ENCODE measurements around the gene PCDH1.

PCDH1 gene

GRCh38 chr5:141914199-141914743 lies 36.1 kb upstream of the PCDH1 start:
- Histone ChIP-seq H3K9me3 (ENCODE audit: control insufficient read depth in 1 of 2, low read length in 2 of 2) (no peaks in the 10 kb centered on the region), H3K4me1 (ENCODE audit: control insufficient read depth in 1 of 2, insufficient read depth in 2 of 2, low read length in 2 of 2) (peaks cover 0 to 7% of the 10 kb centered on the region in 2 donors), H3K27ac (ENCODE audit: low read length) (no peak overlapping the region), H3K36me3 (ENCODE audit: control insufficient read depth in 1 of 2, insufficient read depth in 2 of 2, low read length in 2 of 2) (no peaks in the 10 kb centered on the region), H3K4me3 (ENCODE audit: low read depth in 1 of 2, low read length in 2 of 2) (peak overlapping the region; percentile 42 to 64), H3K27me3 (ENCODE audit: low read depth, low read length) (no peaks in the 10 kb centered on the region)

DNA sequence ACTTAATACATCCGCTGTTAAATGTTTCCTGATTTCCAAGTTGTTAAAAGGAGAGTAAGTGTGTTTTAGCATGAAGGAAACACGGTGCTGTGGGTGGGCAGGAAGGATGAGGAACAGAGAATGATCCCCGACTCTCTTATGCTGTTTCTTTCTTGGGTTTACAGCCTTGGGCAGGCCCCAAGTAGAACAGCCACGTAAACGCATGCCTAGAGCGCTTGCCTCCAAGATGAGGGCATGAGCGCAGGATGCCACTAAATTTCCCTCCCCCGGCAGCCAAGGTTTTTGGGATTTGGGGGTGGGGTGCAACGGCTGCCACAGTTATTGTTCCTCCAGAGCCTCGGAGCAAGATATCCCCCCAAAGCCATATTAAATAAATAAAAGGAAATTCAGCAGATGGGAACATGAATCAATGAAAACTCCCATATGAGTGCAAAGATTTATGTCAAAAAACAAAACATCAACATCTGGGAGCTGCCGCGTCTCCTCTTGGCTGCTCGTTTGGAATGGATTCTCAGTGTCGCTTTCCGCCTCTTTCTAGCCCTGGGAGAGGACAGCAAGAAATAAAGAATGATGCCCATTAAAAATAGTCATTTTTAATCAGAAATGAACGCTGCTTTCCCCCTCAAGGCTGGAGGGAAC lies 35.5 kb upstream of the PCDH1 start:
- peak overlapping the region; percentile 42 to 64 for H3K4me3 ChIP-seq (ENCODE audit: low read depth in 1 of 2, low read length in 2 of 2)
- no peaks in the 10 kb centered on the region for H3K9me3 ChIP-seq (ENCODE audit: control insufficient read depth in 1 of 2, low read length in 2 of 2)
- H3K27me3 ChIP-seq (ENCODE audit: low read depth, low read length), result no peaks in the 10 kb centered on the region
- H3K4me1 ChIP-seq (ENCODE audit: control insufficient read depth in 1 of 2, insufficient read depth in 2 of 2, low read length in 2 of 2), result peaks cover 0 to 7% of the 10 kb centered on the region in 2 donors
- no peak overlapping the region for H3K27ac ChIP-seq (ENCODE audit: low read length)
- no peaks in the 10 kb centered on the region for H3K36me3 ChIP-seq (ENCODE audit: control insufficient read depth in 1 of 2, insufficient read depth in 2 of 2, low read length in 2 of 2)

GRCh38 chr5:141910271-141910673 lies 32.1 kb upstream of the PCDH1 start:
- Histone ChIP-seq H3K4me1 (ENCODE audit: control insufficient read depth in 1 of 2, insufficient read depth in 2 of 2, low read length in 2 of 2) (peaks cover 0 to 7% of the 10 kb centered on the region in 2 donors), H3K4me3 (ENCODE audit: low read depth in 1 of 2, low read length in 2 of 2) (no peak overlapping the region), H3K36me3 (ENCODE audit: control insufficient read depth in 1 of 2, insufficient read depth in 2 of 2, low read length in 2 of 2) (no peaks in the 10 kb centered on the region), H3K27ac (ENCODE audit: low read length) (no peak overlapping the region), H3K9me3 (ENCODE audit: control insufficient read depth in 1 of 2, low read length in 2 of 2) (no peaks in the 10 kb centered on the region), H3K27me3 (ENCODE audit: low read depth, low read length) (no peaks in the 10 kb centered on the region)

- no peak overlapping the region for H3K27ac ChIP-seq (ENCODE audit: low read length)
- no peaks in the 10 kb centered on the region for H3K36me3 ChIP-seq (ENCODE audit: control insufficient read depth in 1 of 2, insufficient read depth in 2 of 2, low read length in 2 of 2)
- H3K4me3 ChIP-seq (ENCODE audit: low read depth in 1 of 2, low read length in 2 of 2), result no peak overlapping the region
- H3K27me3 ChIP-seq (ENCODE audit: low read depth, low read length), result no peaks in the 10 kb centered on the region
- H3K4me1 ChIP-seq (ENCODE audit: control insufficient read depth in 1 of 2, insufficient read depth in 2 of 2, low read length in 2 of 2), result peaks cover 0 to 7% of the 10 kb centered on the region in 2 donors
- H3K9me3 ChIP-seq (ENCODE audit: control insufficient read depth in 1 of 2, low read length in 2 of 2), result no peaks in the 10 kb centered on the region
Observed at GRCh38 chr5:141909212-141909611, 31.0 kb upstream of the PCDH1 start.

DNA sequence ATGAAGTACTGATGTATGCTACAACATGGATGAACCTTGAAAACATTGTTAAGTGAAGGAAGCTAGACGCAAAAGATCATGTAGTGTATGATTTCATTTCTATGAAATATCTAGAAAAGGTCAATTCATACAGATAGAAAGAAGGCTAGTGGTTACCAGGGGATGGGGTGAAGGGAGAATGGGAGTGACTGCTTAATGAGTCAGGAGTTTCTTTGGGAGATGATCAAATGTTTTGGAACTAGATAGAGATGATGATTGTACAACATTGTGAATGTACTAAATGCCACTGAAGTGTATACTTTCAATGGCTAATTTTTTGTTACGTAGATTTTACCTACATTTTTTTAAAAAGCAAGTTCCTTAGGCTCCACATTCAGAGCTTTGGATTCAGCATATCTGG lies 30.6 kb upstream of the PCDH1 start:
- Histone ChIP-seq H3K36me3 (ENCODE audit: control insufficient read depth in 1 of 2, insufficient read depth in 2 of 2, low read length in 2 of 2) (no peaks in the 10 kb centered on the region), H3K4me3 (ENCODE audit: low read depth in 1 of 2, low read length in 2 of 2) (no peak overlapping the region), H3K9me3 (ENCODE audit: control insufficient read depth in 1 of 2, low read length in 2 of 2) (no peaks in the 10 kb centered on the region), H3K27ac (ENCODE audit: low read length) (no peak overlapping the region), H3K27me3 (ENCODE audit: low read depth, low read length) (no peaks in the 10 kb centered on the region), H3K4me1 (ENCODE audit: control insufficient read depth in 1 of 2, insufficient read depth in 2 of 2, low read length in 2 of 2) (peaks cover 0 to 3% of the 10 kb centered on the region in 2 donors)

DNA sequence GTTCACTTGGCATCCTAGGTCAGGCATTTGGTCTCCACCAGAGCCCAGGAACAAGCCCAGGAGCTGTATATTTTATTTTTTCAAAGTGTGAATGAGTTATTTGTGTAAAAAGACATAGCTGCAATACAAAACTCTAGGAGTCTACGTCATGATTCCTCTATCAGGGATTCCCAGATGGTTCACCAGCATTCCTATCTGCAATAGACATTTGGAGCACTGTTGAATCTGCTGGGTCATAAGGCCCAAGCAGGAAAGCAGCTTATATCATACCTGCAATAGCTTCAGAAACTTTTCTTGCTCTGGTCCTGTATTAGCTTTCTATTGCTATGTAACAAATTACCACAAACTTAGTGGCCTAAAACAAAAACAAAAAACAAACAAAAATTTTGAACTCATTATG lies 28.8 kb upstream of the PCDH1 start:
- Histone ChIP-seq H3K27ac (ENCODE audit: low read length) (no peak overlapping the region), H3K4me1 (ENCODE audit: control insufficient read depth in 1 of 2, insufficient read depth in 2 of 2, low read length in 2 of 2) (no peaks in the 10 kb centered on the region), H3K9me3 (ENCODE audit: control insufficient read depth in 1 of 2, low read length in 2 of 2) (no peaks in the 10 kb centered on the region), H3K4me3 (ENCODE audit: low read depth in 1 of 2, low read length in 2 of 2) (no peak overlapping the region), H3K27me3 (ENCODE audit: low read depth, low read length) (no peaks in the 10 kb centered on the region), H3K36me3 (ENCODE audit: control insufficient read depth in 1 of 2, insufficient read depth in 2 of 2, low read length in 2 of 2) (no peaks in the 10 kb centered on the region)

- no peaks in the 10 kb centered on the region for H3K9me3 ChIP-seq (ENCODE audit: control insufficient read depth in 1 of 2, low read length in 2 of 2)
- H3K27ac ChIP-seq (ENCODE audit: low read length), result no peak overlapping the region
- H3K4me3 ChIP-seq (ENCODE audit: low read depth in 1 of 2, low read length in 2 of 2), result no peak overlapping the region
- H3K36me3 ChIP-seq (ENCODE audit: control insufficient read depth in 1 of 2, insufficient read depth in 2 of 2, low read length in 2 of 2), result no peaks in the 10 kb centered on the region
- H3K4me1 ChIP-seq (ENCODE audit: control insufficient read depth in 1 of 2, insufficient read depth in 2 of 2, low read length in 2 of 2), result no peaks in the 10 kb centered on the region
- no peaks in the 10 kb centered on the region for H3K27me3 ChIP-seq (ENCODE audit: low read depth, low read length)
Observed at GRCh38 chr5:141906517-141906916, 28.3 kb upstream of the PCDH1 start.

DNA sequence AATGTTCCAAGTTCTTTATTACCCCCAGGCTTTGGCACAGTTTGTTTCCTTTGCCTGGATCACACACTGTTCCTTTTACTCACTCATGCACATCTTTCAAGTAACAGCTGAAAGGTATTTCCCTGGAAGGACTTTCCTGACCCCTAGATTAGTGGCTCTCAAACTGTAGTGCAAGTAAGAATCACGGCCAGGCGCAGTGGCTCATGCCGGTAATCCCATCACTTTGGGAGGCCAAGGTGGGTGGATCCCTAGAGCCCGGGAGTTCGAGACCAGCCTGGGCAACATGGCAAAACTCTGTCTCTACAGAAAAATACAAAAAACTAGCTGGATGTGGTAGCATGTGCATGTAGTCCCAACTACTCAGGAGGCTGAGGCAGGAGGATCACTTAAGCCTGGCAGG lies 26.3 kb upstream of the PCDH1 start:
- no peak overlapping the region for H3K27ac ChIP-seq (ENCODE audit: low read length)
- no peaks in the 10 kb centered on the region for H3K9me3 ChIP-seq (ENCODE audit: control insufficient read depth in 1 of 2, low read length in 2 of 2)
- no peaks in the 10 kb centered on the region for H3K27me3 ChIP-seq (ENCODE audit: low read depth, low read length)
- H3K4me3 ChIP-seq (ENCODE audit: low read depth in 1 of 2, low read length in 2 of 2), result no peak overlapping the region
- no peaks in the 10 kb centered on the region for H3K36me3 ChIP-seq (ENCODE audit: control insufficient read depth in 1 of 2, insufficient read depth in 2 of 2, low read length in 2 of 2)
- H3K4me1 ChIP-seq (ENCODE audit: control insufficient read depth in 1 of 2, insufficient read depth in 2 of 2, low read length in 2 of 2), result no peaks in the 10 kb centered on the region

- no peak overlapping the region for H3K4me3 ChIP-seq (ENCODE audit: low read depth in 1 of 2, low read length in 2 of 2)
- no peaks in the 10 kb centered on the region for H3K27me3 ChIP-seq (ENCODE audit: low read depth, low read length)
- H3K9me3 ChIP-seq (ENCODE audit: control insufficient read depth in 1 of 2, low read length in 2 of 2), result no peaks in the 10 kb centered on the region
- no peaks in the 10 kb centered on the region for H3K36me3 ChIP-seq (ENCODE audit: control insufficient read depth in 1 of 2, insufficient read depth in 2 of 2, low read length in 2 of 2)
- no peaks in the 10 kb centered on the region for H3K4me1 ChIP-seq (ENCODE audit: control insufficient read depth in 1 of 2, insufficient read depth in 2 of 2, low read length in 2 of 2)
- H3K27ac ChIP-seq (ENCODE audit: low read length), result no peak overlapping the region
Observed at GRCh38 chr5:141903261-141903660, 25.1 kb upstream of the PCDH1 start.

DNA sequence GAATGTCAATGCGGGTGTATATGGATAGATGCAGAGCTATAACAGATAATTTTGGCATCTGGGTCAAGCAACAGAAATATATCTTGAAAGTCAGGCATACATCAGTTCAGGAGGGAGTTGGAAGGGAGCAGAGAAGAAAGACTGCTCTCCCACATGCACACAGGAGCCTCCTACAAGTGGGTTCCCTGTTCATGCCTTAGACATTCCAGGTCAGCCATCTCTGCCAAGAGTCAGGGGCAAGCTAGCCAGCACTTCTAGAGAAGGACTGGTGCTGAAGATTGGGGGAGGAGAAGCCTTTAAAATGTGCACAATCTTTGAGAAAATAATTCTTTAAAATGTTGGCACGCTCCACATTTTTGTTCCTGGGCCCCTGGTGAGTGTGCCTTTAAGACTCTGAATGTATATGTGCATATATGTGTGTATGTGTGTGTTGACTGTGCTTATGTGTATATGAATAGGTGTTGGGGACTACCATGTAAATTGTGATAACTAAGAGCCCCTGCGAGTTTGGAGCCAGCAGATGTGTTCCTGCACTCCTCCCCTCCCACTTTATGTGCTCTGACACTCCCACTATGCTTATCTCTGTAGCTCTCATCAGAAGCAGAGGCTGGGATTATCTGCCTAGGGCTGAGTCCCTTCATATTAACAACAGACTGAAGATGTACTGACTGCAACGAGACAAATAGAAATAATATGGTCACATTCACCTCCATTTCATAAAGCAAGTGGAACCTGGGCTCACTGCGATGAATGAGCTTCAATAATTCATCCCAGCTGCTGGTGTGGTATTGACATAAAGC lies 24.0 kb upstream of the PCDH1 start:
- no peaks in the 10 kb centered on the region for H3K4me1 ChIP-seq (ENCODE audit: control insufficient read depth in 1 of 2, insufficient read depth in 2 of 2, low read length in 2 of 2)
- H3K4me3 ChIP-seq (ENCODE audit: low read depth in 1 of 2, low read length in 2 of 2), result no peak overlapping the region
- no peaks in the 10 kb centered on the region for H3K36me3 ChIP-seq (ENCODE audit: control insufficient read depth in 1 of 2, insufficient read depth in 2 of 2, low read length in 2 of 2)
- no peak overlapping the region for H3K27ac ChIP-seq (ENCODE audit: low read length)
- no peaks in the 10 kb centered on the region for H3K9me3 ChIP-seq (ENCODE audit: control insufficient read depth in 1 of 2, low read length in 2 of 2)
- H3K27me3 ChIP-seq (ENCODE audit: low read depth, low read length), result no peaks in the 10 kb centered on the region

GRCh38 chr5:141898448-141899049 lies 20.3 kb upstream of the PCDH1 start:
- no peaks in the 10 kb centered on the region for H3K9me3 ChIP-seq (ENCODE audit: control insufficient read depth in 1 of 2, low read length in 2 of 2)
- no peaks in the 10 kb centered on the region for H3K27me3 ChIP-seq (ENCODE audit: low read depth, low read length)
- H3K27ac ChIP-seq (ENCODE audit: low read length), result no peak overlapping the region
- no peak overlapping the region for H3K4me3 ChIP-seq (ENCODE audit: low read depth in 1 of 2, low read length in 2 of 2)
- no peaks in the 10 kb centered on the region for H3K4me1 ChIP-seq (ENCODE audit: control insufficient read depth in 1 of 2, insufficient read depth in 2 of 2, low read length in 2 of 2)
- H3K36me3 ChIP-seq (ENCODE audit: control insufficient read depth in 1 of 2, insufficient read depth in 2 of 2, low read length in 2 of 2), result no peaks in the 10 kb centered on the region
